ENCODE results near the gene BIRC7.
"Not testable (repeated sequence)": the region's sequence is repeated elsewhere in the genome, so short reads cannot be mapped to it uniquely, and the experiment has no call there.

Gene BIRC7

GRCh38 chr20:63244468-63244867, 8.8 kb downstream of the BIRC7 start:
- no peak for DNase-seq (ENCODE audit: extremely low read depth in 1 of 2, low read depth in 1 of 2)

- no peak for DNase-seq (ENCODE audit: extremely low read depth in 1 of 2, low read depth in 1 of 2)
Observed at GRCh38 chr20:63246490-63247288, 11.0 kb downstream of the BIRC7 start.

- DNase-seq (ENCODE audit: extremely low read depth in 1 of 2, low read depth in 1 of 2) = no peak
Observed at GRCh38 chr20:63247671-63248228, 12.0 kb downstream of the BIRC7 start.

- DNase-seq (ENCODE audit: extremely low read depth in 1 of 2, low read depth in 1 of 2) = no peak
Observed at GRCh38 chr20:63248835-63249591, 13.3 kb downstream of the BIRC7 start.

GRCh38 chr20:63249891-63250290, 14.2 kb downstream of the BIRC7 start:
- no peak for DNase-seq (ENCODE audit: extremely low read depth in 1 of 2, low read depth in 1 of 2)

- DNase-seq (ENCODE audit: extremely low read depth in 1 of 2, low read depth in 1 of 2) = not testable (repeated sequence)
Observed at GRCh38 chr20:63251350-63251749, 15.6 kb downstream of the BIRC7 start.

GRCh38 chr20:63252284-63252711, 16.6 kb downstream of the BIRC7 start:
- no peak for DNase-seq (ENCODE audit: extremely low read depth in 1 of 2, low read depth in 1 of 2)

GRCh38 chr20:63253065-63253437, 17.3 kb downstream of the BIRC7 start:
- DNase-seq (ENCODE audit: extremely low read depth in 1 of 2, low read depth in 1 of 2) = no peak

- no peak for DNase-seq (ENCODE audit: extremely low read depth in 1 of 2, low read depth in 1 of 2)
Observed at GRCh38 chr20:63253438-63254231, 17.9 kb downstream of the BIRC7 start.

- no peak for DNase-seq (ENCODE audit: extremely low read depth in 1 of 2, low read depth in 1 of 2)
Observed at GRCh38 chr20:63254232-63254605, 18.5 kb downstream of the BIRC7 start, which contains the start of gene NKAIN4. NKAIN4 (minus strand) TSS chr20:63254463; CDS start chr20:63254450, 13 bp downstream.

GRCh38 chr20:63254606-63255384, 19.1 kb downstream of the BIRC7 start:
- no peak for DNase-seq (ENCODE audit: extremely low read depth in 1 of 2, low read depth in 1 of 2)

- DNase-seq (ENCODE audit: extremely low read depth in 1 of 2, low read depth in 1 of 2) = no peak
Observed at GRCh38 chr20:63255931-63256704, 20.4 kb downstream of the BIRC7 start.

- no peak for DNase-seq (ENCODE audit: extremely low read depth in 1 of 2, low read depth in 1 of 2)
Observed at GRCh38 chr20:63256954-63257353, 21.2 kb downstream of the BIRC7 start.

- no peak for DNase-seq (ENCODE audit: extremely low read depth in 1 of 2, low read depth in 1 of 2)
Observed at GRCh38 chr20:63257629-63258028, 21.9 kb downstream of the BIRC7 start.

- DNase-seq (ENCODE audit: extremely low read depth in 1 of 2, low read depth in 1 of 2) = no peak
Observed at GRCh38 chr20:63258781-63259180, 23.1 kb downstream of the BIRC7 start.

GRCh38 chr20:63259734-63260460, 24.2 kb downstream of the BIRC7 start:
- no peak for DNase-seq (ENCODE audit: extremely low read depth in 1 of 2, low read depth in 1 of 2)

- DNase-seq (ENCODE audit: extremely low read depth in 1 of 2, low read depth in 1 of 2) = no peak
Observed at GRCh38 chr20:63260521-63260920, 24.8 kb downstream of the BIRC7 start.

GRCh38 chr20:63261060-63261794, 25.5 kb downstream of the BIRC7 start:
- DNase-seq (ENCODE audit: extremely low read depth in 1 of 2, low read depth in 1 of 2) = no peak

Measured in stimulated activated CD8-positive, alpha-beta memory T cell treated with anti-CD3 and anti-CD28 coated beads, Interleukin-7, amount 100 ng/mL, for 48 hours (primary cell).